Measurements from ENCODE around the gene CYP4F22.
A peak's percentile ranks its signal among the peaks of the same experiment; 100 is the strongest.

The CYP4F22 gene

GRCh38 chr19:15508035-15508710 is at the start of gene CYP4F22:
Gene CYP4F22, plus strand, starts transcription at chr19:15508525. Its CDS starts 16,812 bp downstream, at chr19:15525337.
- Histone ChIP-seq H3K9me3 (ENCODE audit: insufficient read depth, low read length) (no peaks in the 10 kb centered on the region), H3K4me3 (ENCODE audit: insufficient read length, low read depth) (peak within 1 kb of the TSS; percentile 71), H3K9ac (ENCODE audit: insufficient read length, low read depth) (peak within 1 kb of the TSS; percentile 74), H3K36me3 (ENCODE audit: insufficient read depth, insufficient read length, low read length) (no peaks in the 10 kb centered on the region), H3K27me3 (ENCODE audit: insufficient read depth, insufficient read length) (peaks cover 25% of the 10 kb centered on the region), H3K4me1 (ENCODE audit: insufficient read depth, insufficient read length) (peaks cover 17% of the 10 kb centered on the region)
- TF ChIP-seq YY1 (IDR thresholded peaks at IDR 0.05; ENCODE audit: insufficient read depth, insufficient read length) (no peak), SUZ12 (IDR thresholded peaks at IDR 0.05; ENCODE audit: extremely low read depth, insufficient read depth, insufficient read length) (no peak), ZNF274 (IDR thresholded peaks at IDR 0.05; ENCODE audit: low read depth, low read length) (no peak)
- no peak for DNase-seq (ENCODE audit: low read depth, low spot score)

DNA sequence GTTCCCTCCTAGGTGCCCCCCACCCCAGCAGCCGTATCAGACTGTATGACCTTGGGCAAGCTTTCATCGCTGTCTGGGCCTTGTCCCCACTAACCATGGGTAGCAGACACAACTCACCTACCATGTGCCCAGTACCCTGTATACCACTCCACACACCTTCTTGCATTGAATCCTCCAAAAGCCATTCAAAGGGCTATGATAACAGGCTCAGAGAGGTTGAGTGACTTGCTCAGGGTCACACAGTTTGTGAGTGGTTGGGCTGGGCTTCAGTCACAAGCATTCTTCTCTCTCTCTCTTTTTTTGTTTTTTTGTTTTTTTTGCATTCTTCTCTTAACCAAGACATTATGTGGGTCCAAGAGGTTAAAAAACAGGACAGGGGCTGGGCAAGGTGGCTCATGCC is 46.6 kb upstream of the CYP4F22 start:
- H3K4me1 ChIP-seq (ENCODE audit: insufficient read depth, insufficient read length), result peaks cover 14% of the 10 kb centered on the region

GRCh38 chr19:15463861-15464371 is 44.4 kb upstream of the CYP4F22 start:
- TF ChIP-seq SUZ12 (IDR thresholded peaks at IDR 0.05; ENCODE audit: extremely low read depth, insufficient read depth, insufficient read length) (no peak), YY1 (IDR thresholded peaks at IDR 0.05; ENCODE audit: insufficient read depth, insufficient read length) (no peak), ZNF274 (IDR thresholded peaks at IDR 0.05; ENCODE audit: low read depth, low read length) (no peak)
- Histone ChIP-seq H3K9ac (ENCODE audit: insufficient read length, low read depth) (no peak overlapping the region), H3K27me3 (ENCODE audit: insufficient read depth, insufficient read length) (peaks cover 47% of the 10 kb centered on the region), H3K4me1 (ENCODE audit: insufficient read depth, insufficient read length) (peaks cover 6% of the 10 kb centered on the region), H3K4me3 (ENCODE audit: insufficient read length, low read depth) (no peak overlapping the region), H3K36me3 (ENCODE audit: insufficient read depth, insufficient read length, low read length) (no peaks in the 10 kb centered on the region), H3K9me3 (ENCODE audit: insufficient read depth, low read length) (no peaks in the 10 kb centered on the region)
- no peak for DNase-seq (ENCODE audit: low read depth, low spot score)

More for the DNA sequence above, 46.6 kb upstream of the CYP4F22 start:
- no peak for DNase-seq (ENCODE audit: low read depth, low spot score)
- TF ChIP-seq ZNF274 (IDR thresholded peaks at IDR 0.05; ENCODE audit: low read depth, low read length), result no peak
- TF ChIP-seq YY1 (IDR thresholded peaks at IDR 0.05; ENCODE audit: insufficient read depth, insufficient read length), result no peak
- TF ChIP-seq SUZ12 (IDR thresholded peaks at IDR 0.05; ENCODE audit: extremely low read depth, insufficient read depth, insufficient read length), result no peak
- Histone ChIP-seq H3K27me3 (ENCODE audit: insufficient read depth, insufficient read length) (peaks cover 45% of the 10 kb centered on the region), H3K4me3 (ENCODE audit: insufficient read length, low read depth) (no peak overlapping the region), H3K9me3 (ENCODE audit: insufficient read depth, low read length) (no peaks in the 10 kb centered on the region), H3K9ac (ENCODE audit: insufficient read length, low read depth) (no peak overlapping the region), H3K36me3 (ENCODE audit: insufficient read depth, insufficient read length, low read length) (no peaks in the 10 kb centered on the region)

- no peak within 1 kb of the TSS for H3K4me3 ChIP-seq (ENCODE audit: insufficient read length, low read depth)
- H3K4me1 ChIP-seq (ENCODE audit: insufficient read depth, insufficient read length), result peaks cover 9% of the 10 kb centered on the region
- TF ChIP-seq ZNF274 (IDR thresholded peaks at IDR 0.05; ENCODE audit: low read depth, low read length) (no peak), SUZ12 (IDR thresholded peaks at IDR 0.05; ENCODE audit: extremely low read depth, insufficient read depth, insufficient read length) (no peak), YY1 (IDR thresholded peaks at IDR 0.05; ENCODE audit: insufficient read depth, insufficient read length) (no peak)
- peaks cover 48% of the 10 kb centered on the region for H3K27me3 ChIP-seq (ENCODE audit: insufficient read depth, insufficient read length)
- H3K36me3 ChIP-seq (ENCODE audit: insufficient read depth, insufficient read length, low read length), result no peaks in the 10 kb centered on the region
- no peak for DNase-seq (ENCODE audit: low read depth, low spot score)
- no peak within 1 kb of the TSS for H3K9ac ChIP-seq (ENCODE audit: insufficient read length, low read depth)
- no peaks in the 10 kb centered on the region for H3K9me3 ChIP-seq (ENCODE audit: insufficient read depth, low read length)
Measured at GRCh38 chr19:15464394-15465385, 43.6 kb upstream of the CYP4F22 start, which contains the start of gene RASAL3. Gene RASAL3, minus strand, starts transcription at chr19:15464544. Its CDS starts 186 bp downstream, at chr19:15464358.

- peaks cover 42% of the 10 kb centered on the region for H3K27me3 ChIP-seq (ENCODE audit: insufficient read depth, insufficient read length)
- TF ChIP-seq YY1 (IDR thresholded peaks at IDR 0.05; ENCODE audit: insufficient read depth, insufficient read length) (no peak), ZNF274 (IDR thresholded peaks at IDR 0.05; ENCODE audit: low read depth, low read length) (no peak), SUZ12 (IDR thresholded peaks at IDR 0.05; ENCODE audit: extremely low read depth, insufficient read depth, insufficient read length) (no peak)
Measured at GRCh38 chr19:15466851-15467733, 41.2 kb upstream of the CYP4F22 start.

DNA sequence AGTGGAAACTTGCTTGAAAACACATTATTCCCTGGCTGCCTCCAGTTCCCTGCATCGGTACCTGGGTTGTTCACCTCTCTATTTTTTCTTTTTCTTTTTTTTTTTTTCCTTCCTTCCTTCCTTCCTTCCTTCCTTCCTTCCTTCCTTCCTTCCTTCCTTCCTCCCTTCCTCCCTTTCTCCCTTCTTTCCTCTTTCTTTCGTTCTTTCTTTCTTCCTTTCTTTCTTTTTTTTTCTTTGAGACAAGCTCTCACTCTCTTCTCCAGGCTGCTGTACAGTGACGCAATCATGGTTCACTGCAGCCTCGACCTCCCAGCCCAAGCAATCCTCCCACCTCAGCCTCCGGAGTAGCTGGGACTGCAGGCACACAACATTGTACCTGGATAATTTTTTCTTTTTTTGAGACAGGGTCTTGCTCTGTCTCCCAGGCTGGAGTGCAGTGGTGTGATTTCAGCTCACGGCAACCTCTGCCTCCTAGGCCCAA is 40.6 kb upstream of the CYP4F22 start:
- Histone ChIP-seq H3K4me3 (ENCODE audit: insufficient read length, low read depth) (no peak overlapping the region), H3K9me3 (ENCODE audit: insufficient read depth, low read length) (no peaks in the 10 kb centered on the region), H3K4me1 (ENCODE audit: insufficient read depth, insufficient read length) (peaks cover 3% of the 10 kb centered on the region), H3K9ac (ENCODE audit: insufficient read length, low read depth) (no peak overlapping the region), H3K36me3 (ENCODE audit: insufficient read depth, insufficient read length, low read length) (no peaks in the 10 kb centered on the region), H3K27me3 (ENCODE audit: insufficient read depth, insufficient read length) (peaks cover 49% of the 10 kb centered on the region)
- TF ChIP-seq YY1 (IDR thresholded peaks at IDR 0.05; ENCODE audit: insufficient read depth, insufficient read length) (no peak), ZNF274 (IDR thresholded peaks at IDR 0.05; ENCODE audit: low read depth, low read length) (no peak), SUZ12 (IDR thresholded peaks at IDR 0.05; ENCODE audit: extremely low read depth, insufficient read depth, insufficient read length) (no peak)
- DNase-seq (ENCODE audit: low read depth, low spot score), result no peak

More at GRCh38 chr19:15466851-15467733, 41.2 kb upstream of the CYP4F22 start:
- Histone ChIP-seq H3K36me3 (ENCODE audit: insufficient read depth, insufficient read length, low read length) (no peaks in the 10 kb centered on the region), H3K4me1 (ENCODE audit: insufficient read depth, insufficient read length) (peaks cover 3% of the 10 kb centered on the region), H3K9ac (ENCODE audit: insufficient read length, low read depth) (no peak overlapping the region), H3K4me3 (ENCODE audit: insufficient read length, low read depth) (no peak overlapping the region), H3K9me3 (ENCODE audit: insufficient read depth, low read length) (no peaks in the 10 kb centered on the region)
- no peak for DNase-seq (ENCODE audit: low read depth, low spot score)

Data from NT2/D1 (cell line).